Measurements from ENCODE around the gene NPNT. TPM values are rescaled to one million over a fixed set of nuclear protein-coding genes. Genes with fewer than 3 reads are reported as not detected.

The NPNT gene
- total RNA-seq, 4 donors from 2014 or later, result 3.6 to 6.6 (median 4.8) TPM

GRCh38 chr4:105858466-105859040 is 36.7 kb upstream of the NPNT start:
- Histone ChIP-seq H3K36me3 (no peaks in the 10 kb centered on the region), H3K4me1 (no peaks in the 10 kb centered on the region), H3K4me3 (no peak overlapping the region), H3K27ac (no peak overlapping the region), H3K27me3 (no peaks in the 10 kb centered on the region), H3K9me3 (peaks cover 19% of the 10 kb centered on the region)
- 96% methylated on average over 10 of the region's 10 CpGs for WGBS
- no peak for TF ChIP-seq POLR2A (IDR thresholded peaks at IDR 0.05)
- no peak for TF ChIP-seq POLR2AphosphoS5 (IDR thresholded peaks at IDR 0.05)
- TF ChIP-seq EP300 (IDR thresholded peaks at IDR 0.05), result no peak
- TF ChIP-seq, protein P1, sequence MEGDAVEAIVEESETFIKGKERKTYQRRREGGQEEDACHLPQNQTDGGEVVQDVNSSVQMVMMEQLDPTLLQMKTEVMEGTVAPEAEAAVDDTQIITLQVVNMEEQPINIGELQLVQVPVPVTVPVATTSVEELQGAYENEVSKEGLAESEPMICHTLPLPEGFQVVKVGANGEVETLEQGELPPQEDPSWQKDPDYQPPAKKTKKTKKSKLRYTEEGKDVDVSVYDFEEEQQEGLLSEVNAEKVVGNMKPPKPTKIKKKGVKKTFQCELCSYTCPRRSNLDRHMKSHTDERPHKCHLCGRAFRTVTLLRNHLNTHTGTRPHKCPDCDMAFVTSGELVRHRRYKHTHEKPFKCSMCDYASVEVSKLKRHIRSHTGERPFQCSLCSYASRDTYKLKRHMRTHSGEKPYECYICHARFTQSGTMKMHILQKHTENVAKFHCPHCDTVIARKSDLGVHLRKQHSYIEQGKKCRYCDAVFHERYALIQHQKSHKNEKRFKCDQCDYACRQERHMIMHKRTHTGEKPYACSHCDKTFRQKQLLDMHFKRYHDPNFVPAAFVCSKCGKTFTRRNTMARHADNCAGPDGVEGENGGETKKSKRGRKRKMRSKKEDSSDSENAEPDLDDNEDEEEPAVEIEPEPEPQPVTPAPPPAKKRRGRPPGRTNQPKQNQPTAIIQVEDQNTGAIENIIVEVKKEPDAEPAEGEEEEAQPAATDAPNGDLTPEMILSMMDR (IDR thresholded peaks at IDR 0.05), result no peak
- no peak for DNase-seq (ENCODE audit: low spot score in 2 of 2)

DNA sequence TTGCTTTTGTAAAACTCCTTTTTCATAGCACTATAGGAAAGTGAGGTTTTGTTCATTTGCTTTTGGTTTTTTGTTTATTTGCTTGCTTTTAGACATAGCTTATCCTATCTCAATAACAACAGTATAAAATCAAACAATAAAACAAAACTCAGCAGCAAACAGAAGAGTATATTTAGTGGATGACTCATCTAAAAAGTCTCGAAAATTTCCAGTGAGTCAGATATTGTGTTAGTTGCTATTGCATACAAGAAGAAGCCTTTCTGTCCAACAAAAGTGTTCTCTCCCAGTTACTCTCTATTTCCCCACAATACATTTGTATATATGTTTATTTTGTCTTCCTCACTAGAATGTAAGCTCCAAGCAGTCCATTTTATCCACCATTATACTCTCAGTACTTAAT is 36.0 kb upstream of the NPNT start:
- Histone ChIP-seq H3K36me3 (no peaks in the 10 kb centered on the region), H3K4me1 (no peaks in the 10 kb centered on the region), H3K27me3 (no peaks in the 10 kb centered on the region), H3K27ac (no peak overlapping the region), H3K4me3 (no peak overlapping the region), H3K9me3 (peaks cover 19% of the 10 kb centered on the region)
- WGBS, result 38% methylated on average over 1 of the region's 1 CpG
- DNase-seq (ENCODE audit: low spot score in 2 of 2), result no peak
- TF ChIP-seq EP300 (IDR thresholded peaks at IDR 0.05) (no peak), POLR2AphosphoS5 (IDR thresholded peaks at IDR 0.05) (no peak), POLR2A (IDR thresholded peaks at IDR 0.05) (no peak)
- TF ChIP-seq, protein P1 (IDR thresholded peaks at IDR 0.05), result no peak

- H3K9me3 ChIP-seq, result no peaks in the 10 kb centered on the region
- H3K4me3 ChIP-seq, result no peak overlapping the region
- no peak for TF ChIP-seq EP300 (IDR thresholded peaks at IDR 0.05)
- no peak for DNase-seq (ENCODE audit: low spot score in 2 of 2)
- no peaks in the 10 kb centered on the region for H3K36me3 ChIP-seq
- 65% methylated on average over 3 of the region's 3 CpGs for WGBS
- H3K4me1 ChIP-seq, result no peaks in the 10 kb centered on the region
- H3K27ac ChIP-seq, result no peak overlapping the region
- H3K27me3 ChIP-seq, result no peaks in the 10 kb centered on the region
These were observed 24.3 kb upstream of the NPNT start for GRCh38 chr4:105870963-105871362.

DNA sequence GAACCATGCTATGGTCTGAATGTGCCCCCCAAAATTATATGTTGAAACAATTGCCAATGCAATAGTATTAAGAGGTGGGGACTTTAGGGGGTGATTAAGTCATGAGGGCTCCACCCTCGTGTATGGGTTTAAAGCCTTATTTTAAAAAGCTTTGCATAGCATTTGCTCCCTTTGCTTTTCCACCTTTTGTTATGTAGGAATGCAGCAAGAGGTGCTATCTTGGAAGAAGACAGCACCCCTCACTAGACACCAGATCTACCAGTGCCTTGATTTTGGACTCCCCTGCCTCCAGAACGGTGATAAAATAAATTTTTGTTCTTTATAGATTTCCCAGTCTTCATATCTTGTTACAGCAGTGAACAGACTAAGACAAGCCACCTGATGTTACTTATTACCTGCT is 23.3 kb upstream of the NPNT start:
- H3K27ac ChIP-seq, result no peak overlapping the region
- no peaks in the 10 kb centered on the region for H3K9me3 ChIP-seq
- H3K27me3 ChIP-seq, result no peaks in the 10 kb centered on the region
- no peaks in the 10 kb centered on the region for H3K36me3 ChIP-seq
- no peak for DNase-seq (ENCODE audit: low spot score in 2 of 2)
- no peak overlapping the region for H3K4me3 ChIP-seq
- no peaks in the 10 kb centered on the region for H3K4me1 ChIP-seq
- 79% methylated on average over 2 of the region's 2 CpGs for WGBS
- TF ChIP-seq POLR2A (IDR thresholded peaks at IDR 0.05), result no peak
- TF ChIP-seq POLR2AphosphoS5 (IDR thresholded peaks at IDR 0.05), result no peak
- TF ChIP-seq EP300 (IDR thresholded peaks at IDR 0.05), result no peak

- Histone ChIP-seq H3K27me3 (no peaks in the 10 kb centered on the region), H3K4me3 (no peak overlapping the region), H3K36me3 (no peaks in the 10 kb centered on the region), H3K27ac (no peak overlapping the region), H3K9me3 (no peaks in the 10 kb centered on the region), H3K4me1 (peaks cover 3% of the 10 kb centered on the region)
- no peak for TF ChIP-seq POLR2AphosphoS5 (IDR thresholded peaks at IDR 0.05)
- TF ChIP-seq EP300 (IDR thresholded peaks at IDR 0.05), result no peak
- TF ChIP-seq POLR2A (IDR thresholded peaks at IDR 0.05), result no peak
- TF ChIP-seq, protein P1 (IDR thresholded peaks at IDR 0.05), result no peak
- no peak for DNase-seq (ENCODE audit: low spot score in 2 of 2)
These were observed 20.0 kb upstream of the NPNT start for GRCh38 chr4:105875233-105875632.

GRCh38 chr4:105878668-105879067 is 16.6 kb upstream of the NPNT start:
- no peaks in the 10 kb centered on the region for H3K27me3 ChIP-seq
- no peaks in the 10 kb centered on the region for H3K36me3 ChIP-seq
- 36% methylated on average over 2 of the region's 2 CpGs for WGBS
- TF ChIP-seq EP300 (IDR thresholded peaks at IDR 0.05) (no peak), POLR2AphosphoS5 (IDR thresholded peaks at IDR 0.05) (no peak), POLR2A (IDR thresholded peaks at IDR 0.05) (no peak)
- TF ChIP-seq, protein P1 (IDR thresholded peaks at IDR 0.05), result no peak
- DNase-seq (ENCODE audit: low spot score in 2 of 2), result no peak
- peaks cover 3% of the 10 kb centered on the region for H3K4me1 ChIP-seq
- no peaks in the 10 kb centered on the region for H3K9me3 ChIP-seq
- no peak overlapping the region for H3K4me3 ChIP-seq
- H3K27ac ChIP-seq, result no peak overlapping the region

Data from suprapubic skin (tissue), 4 donors.